Measurements from ENCODE around the gene CPA5. TPM values are rescaled to one million over a fixed set of nuclear protein-coding genes. Genes with fewer than 3 reads are reported as not detected.

The CPA5 gene
- total RNA-seq, 2 donors from 2014 or later: not detected

DNA sequence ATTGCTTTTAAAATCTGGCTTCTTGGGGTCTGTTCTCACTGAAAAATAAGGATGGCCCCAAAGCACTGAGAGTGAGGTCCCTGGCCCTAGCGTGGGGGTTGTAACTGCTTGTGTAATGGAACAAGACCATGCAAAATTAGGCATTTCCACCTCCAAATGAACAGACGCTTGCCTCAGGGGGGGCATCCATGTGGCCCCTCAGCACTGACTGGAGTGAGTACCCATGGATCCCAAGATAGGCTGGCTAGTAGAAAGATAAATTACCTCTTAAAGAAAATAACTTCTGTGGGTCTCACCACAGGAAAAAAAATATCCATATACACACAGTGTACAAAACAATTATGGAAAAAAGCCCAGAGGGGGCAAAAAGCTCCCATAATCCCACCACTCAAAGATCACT lies 20.5 kb downstream of the CPA5 start:
- Histone ChIP-seq H3K27me3 (no peaks in the 10 kb centered on the region), H3K36me3 (no peaks in the 10 kb centered on the region), H3K9me3 (no peaks in the 10 kb centered on the region), H3K27ac (no peak overlapping the region), H3K4me1 (peaks cover 3% of the 10 kb centered on the region), H3K4me3 (no peak overlapping the region), H3K9ac (ENCODE audit: low read depth in 2 of 2, low read length in 2 of 2) (no peak overlapping the region)
- DNase-seq: no peak
- TF ChIP-seq, protein P1, sequence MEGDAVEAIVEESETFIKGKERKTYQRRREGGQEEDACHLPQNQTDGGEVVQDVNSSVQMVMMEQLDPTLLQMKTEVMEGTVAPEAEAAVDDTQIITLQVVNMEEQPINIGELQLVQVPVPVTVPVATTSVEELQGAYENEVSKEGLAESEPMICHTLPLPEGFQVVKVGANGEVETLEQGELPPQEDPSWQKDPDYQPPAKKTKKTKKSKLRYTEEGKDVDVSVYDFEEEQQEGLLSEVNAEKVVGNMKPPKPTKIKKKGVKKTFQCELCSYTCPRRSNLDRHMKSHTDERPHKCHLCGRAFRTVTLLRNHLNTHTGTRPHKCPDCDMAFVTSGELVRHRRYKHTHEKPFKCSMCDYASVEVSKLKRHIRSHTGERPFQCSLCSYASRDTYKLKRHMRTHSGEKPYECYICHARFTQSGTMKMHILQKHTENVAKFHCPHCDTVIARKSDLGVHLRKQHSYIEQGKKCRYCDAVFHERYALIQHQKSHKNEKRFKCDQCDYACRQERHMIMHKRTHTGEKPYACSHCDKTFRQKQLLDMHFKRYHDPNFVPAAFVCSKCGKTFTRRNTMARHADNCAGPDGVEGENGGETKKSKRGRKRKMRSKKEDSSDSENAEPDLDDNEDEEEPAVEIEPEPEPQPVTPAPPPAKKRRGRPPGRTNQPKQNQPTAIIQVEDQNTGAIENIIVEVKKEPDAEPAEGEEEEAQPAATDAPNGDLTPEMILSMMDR (IDR thresholded peaks at IDR 0.05): no peak
- intact Hi-C loops (cut with DNase I): no loop called here

- Histone ChIP-seq H3K4me1 (peaks cover 3% of the 10 kb centered on the region), H3K4me3 (no peak overlapping the region), H3K36me3 (no peaks in the 10 kb centered on the region), H3K9me3 (no peaks in the 10 kb centered on the region), H3K27ac (no peak overlapping the region), H3K27me3 (no peaks in the 10 kb centered on the region), H3K9ac (ENCODE audit: low read depth in 2 of 2, low read length in 2 of 2) (no peak overlapping the region)
- TF ChIP-seq, protein P1 (IDR thresholded peaks at IDR 0.05): no peak
- DNase-seq: no peak
- intact Hi-C loops (cut with DNase I): no loop called here
Measured at GRCh38 chr7:130365511-130366441, 21.2 kb downstream of the CPA5 start.

- Histone ChIP-seq H3K27me3 (no peaks in the 10 kb centered on the region), H3K36me3 (no peaks in the 10 kb centered on the region), H3K9ac (ENCODE audit: low read depth in 2 of 2, low read length in 2 of 2) (no peak overlapping the region), H3K4me1 (peaks cover 3% of the 10 kb centered on the region), H3K4me3 (no peak overlapping the region), H3K27ac (no peak overlapping the region), H3K9me3 (no peaks in the 10 kb centered on the region)
- DNase-seq: no peak
- TF ChIP-seq, protein P1 (IDR thresholded peaks at IDR 0.05): no peak
- intact Hi-C loops (cut with DNase I): no loop called here
Measured at GRCh38 chr7:130366564-130366963, 21.9 kb downstream of the CPA5 start.

DNA sequence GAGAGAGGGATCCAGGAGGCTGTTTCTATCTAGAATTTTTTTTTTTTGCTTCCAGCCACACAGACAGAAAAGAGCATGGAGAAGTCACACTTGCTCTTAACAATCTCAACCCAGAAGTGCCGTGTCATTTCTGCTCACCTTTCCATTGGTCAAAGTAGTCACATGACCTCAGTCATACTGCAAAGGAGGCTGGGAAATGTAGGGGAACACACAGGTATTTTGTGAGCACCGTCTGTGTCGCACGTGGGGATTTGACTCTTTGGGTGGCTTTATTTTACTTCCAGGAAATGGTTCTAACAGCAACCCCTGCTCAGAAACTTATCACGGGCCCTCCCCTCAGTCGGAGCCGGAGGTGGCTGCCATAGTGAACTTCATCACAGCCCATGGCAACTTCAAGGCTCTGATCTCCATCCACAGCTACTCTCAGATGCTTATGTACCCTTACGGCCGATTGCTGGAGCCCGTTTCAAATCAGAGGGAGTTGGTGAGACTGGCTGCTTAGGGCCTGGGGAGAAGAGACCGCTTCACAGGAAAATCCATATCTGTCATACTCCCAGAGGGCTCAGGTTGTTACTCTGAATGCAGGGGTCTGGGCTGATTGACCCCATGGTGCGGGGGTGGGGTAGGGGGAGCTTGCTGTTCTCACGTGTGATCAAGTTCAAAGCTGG lies 22.6 kb downstream of the CPA5 start:
- Histone ChIP-seq H3K27me3 (no peaks in the 10 kb centered on the region), H3K4me3 (no peak overlapping the region), H3K36me3 (no peaks in the 10 kb centered on the region), H3K27ac (no peak overlapping the region), H3K9me3 (no peaks in the 10 kb centered on the region), H3K4me1 (peaks cover 3% of the 10 kb centered on the region), H3K9ac (ENCODE audit: low read depth in 2 of 2, low read length in 2 of 2) (no peak overlapping the region)
- intact Hi-C loops (cut with DNase I): no loop called here
- TF ChIP-seq, protein P1 (IDR thresholded peaks at IDR 0.05): no peak
- no peak for DNase-seq

DNA sequence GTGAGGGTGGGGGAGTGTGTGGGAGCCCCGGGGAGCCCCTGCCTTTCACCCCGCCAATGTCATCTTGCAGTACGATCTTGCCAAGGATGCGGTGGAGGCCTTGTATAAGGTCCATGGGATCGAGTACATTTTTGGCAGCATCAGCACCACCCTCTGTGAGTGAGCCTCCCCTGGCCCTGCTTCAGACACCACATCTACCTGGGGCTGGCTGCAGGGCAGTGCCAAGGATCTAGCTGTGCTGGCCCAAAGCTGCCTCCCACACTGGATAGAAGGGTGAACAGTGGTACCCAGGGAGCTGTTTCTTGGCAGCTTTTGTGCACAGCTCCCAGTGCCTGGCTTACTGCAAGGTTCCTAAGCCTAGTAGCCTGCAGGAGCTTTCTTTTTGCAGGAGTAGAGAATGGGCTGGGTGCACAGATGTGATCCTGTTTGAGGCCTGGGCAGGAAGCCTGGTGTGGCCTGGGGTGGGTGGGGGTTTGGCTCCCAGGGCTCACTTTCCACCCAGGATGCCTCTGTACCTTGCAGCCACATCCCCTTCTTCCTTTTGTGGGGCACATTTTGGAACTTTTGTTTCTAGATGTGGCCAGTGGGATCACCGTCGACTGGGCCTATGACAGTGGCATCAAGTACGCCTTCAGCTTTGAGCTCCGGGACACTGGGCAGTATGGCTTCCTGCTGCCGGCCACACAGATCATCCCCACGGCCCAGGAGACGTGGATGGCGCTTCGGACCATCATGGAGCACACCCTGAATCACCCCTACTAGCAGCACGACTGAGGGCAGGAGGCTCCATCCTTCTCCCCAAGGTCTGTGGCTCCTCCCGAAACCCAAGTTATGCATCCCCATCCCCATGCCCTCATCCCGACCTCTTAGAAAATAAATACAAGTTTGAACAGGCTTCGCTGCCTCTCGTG lies 23.5 kb downstream of the CPA5 start:
- Histone ChIP-seq H3K36me3 (no peaks in the 10 kb centered on the region), H3K27me3 (no peaks in the 10 kb centered on the region), H3K4me3 (no peak overlapping the region), H3K4me1 (peaks cover 3% of the 10 kb centered on the region), H3K27ac (no peak overlapping the region), H3K9me3 (no peaks in the 10 kb centered on the region), H3K9ac (ENCODE audit: low read depth in 2 of 2, low read length in 2 of 2) (no peak overlapping the region)
- no peak for DNase-seq
- intact Hi-C loops (cut with DNase I): no loop called here
- TF ChIP-seq, protein P1 (IDR thresholded peaks at IDR 0.05): no peak

Measured in colonic mucosa (tissue), 4 donors.